Measurements from ENCODE around the gene TMEM43. TPM values are rescaled to one million over a fixed set of nuclear protein-coding genes. Genes with fewer than 3 reads are reported as not detected.
A peak's percentile ranks its signal among the peaks of the same experiment; 100 is the strongest.

Gene TMEM43
- total RNA-seq, 5 donors from 2014 or later (not counting 1 experiment from before 2014, with no cell fraction given), result 36.9 to 76.3 (median 63.6) TPM

GRCh38 chr3:14125193-14126016 lies 553 bp downstream of the TMEM43 start:
- Histone ChIP-seq H3K27me3 (replicated peaks in 1 of 2; ENCODE audit: control insufficient read depth in 2 of 2, extremely low read depth in 1 of 2, insufficient read depth in 2 of 2, low read length in 1 of 2) (no peaks in the 10 kb centered on the region), H3K27ac (ENCODE audit: low read length) (peak overlapping the region; percentile 86), H3K4me3 (ENCODE audit: control insufficient read depth in 1 of 2, extremely low read depth in 1 of 2, low read length in 1 of 2) (peak overlapping the region; percentile 97 to 98), H3K36me3 (ENCODE audit: control insufficient read depth in 2 of 2, extremely low read depth in 1 of 2, insufficient read depth in 1 of 2, low read length in 1 of 2) (peaks cover 16 to 30% of the 10 kb centered on the region in 2 donors), H3K9me3 (no peaks in the 10 kb centered on the region), H3K4me1 (ENCODE audit: control insufficient read depth in 1 of 2, extremely low read depth in 1 of 2, insufficient read depth in 2 of 2, low read length in 2 of 2) (peaks cover 23 to 41% of the 10 kb centered on the region in 2 experiments)
- WGBS (ENCODE audit: insufficient coverage), result 0% methylated on average over 27 of the region's 44 CpGs
- Mint-ChIP-seq H3K4me1 (peaks cover 60 to 70% (median 64%) of the 10 kb centered on the region in 3 donors), H3K27me3 (no peaks in the 10 kb centered on the region), H3K4me3 (peak overlapping the region; percentile 93 to 95 (median 94)), H3K9me3 (no peaks in the 10 kb centered on the region), H3K27ac (peak overlapping the region; percentile 90 to 91), H3K36me3 (peaks cover 42% of the 10 kb centered on the region)
- ATAC-seq (replicated peaks in 1 of 4) (peak; percentile 21 to 31 (median 25)), DNase-seq (peak in 22 of 35 experiments; percentile 19 to 64 (median 34))
- POLR2A ChIA-PET, result interaction anchor here (0.6 to 4.4 kb wide), 11 partner anchors 16 to 607 kb away, joined by 3 to 60 read pairs (median 5); partner anchors contain the start of genes LSM3 (in 2 of the 2), XPC (in 2 of the 2) and CCDC174 (in 1 of the 2)
- CTCF ChIA-PET, result interaction anchor here (0.6 to 2.6 kb wide), 10 partner anchors 17 to 1547 kb away, joined by 3 to 26 read pairs (median 5); partner anchors contain the start of genes LSM3 (in 1 of the 2) and XPC (in 1 of the 2)

GRCh38 chr3:14126017-14126886 lies 1.4 kb downstream of the TMEM43 start:
- Mint-ChIP-seq H3K4me1 (peaks cover 57 to 65% (median 63%) of the 10 kb centered on the region in 3 donors), H3K27me3 (no peaks in the 10 kb centered on the region), H3K4me3 (peak overlapping the region; percentile 93 to 95 (median 94)), H3K9me3 (no peaks in the 10 kb centered on the region), H3K27ac (peak overlapping the region; percentile 90 to 91), H3K36me3 (peaks cover 41% of the 10 kb centered on the region)
- H3K4me3 ChIP-seq (ENCODE audit: control insufficient read depth in 1 of 2, extremely low read depth in 1 of 2, low read length in 1 of 2), result peak overlapping the region; percentile 97 to 98
- 50% methylated on average over 5 of the region's 11 CpGs for WGBS (ENCODE audit: insufficient coverage)
- POLR2A ChIA-PET, result interaction anchor here (0.9 to 4.4 kb wide), 4 partner anchors 17 to 53 kb away, joined by 3 to 60 read pairs (median 24); partner anchors contain the start of genes LSM3 (in 1 of the 2) and XPC (in 1 of the 2)
- CTCF ChIA-PET, result interaction anchor here in 1 of 2 donors (0.9 to 2.6 kb wide), 6 partner anchors 17 to 469 kb away, joined by 3 to 26 read pairs (median 8); no protein-coding TSS in a partner anchor
- no peaks in the 10 kb centered on the region for H3K9me3 ChIP-seq
- DNase-seq (peak in 1 of 35 experiments; percentile 8), ATAC-seq (replicated peaks in 1 of 4) (no peak)
- H3K36me3 ChIP-seq (ENCODE audit: control insufficient read depth in 2 of 2, extremely low read depth in 1 of 2, insufficient read depth in 1 of 2, low read length in 1 of 2), result peaks cover 25 to 37% of the 10 kb centered on the region in 2 donors
- H3K27ac ChIP-seq (ENCODE audit: low read length), result no peak overlapping the region
- H3K4me1 ChIP-seq (ENCODE audit: control insufficient read depth in 1 of 2, extremely low read depth in 1 of 2, insufficient read depth in 2 of 2, low read length in 2 of 2), result peaks cover 23 to 41% of the 10 kb centered on the region in 2 experiments
- H3K27me3 ChIP-seq (replicated peaks in 1 of 2; ENCODE audit: control insufficient read depth in 2 of 2, extremely low read depth in 1 of 2, insufficient read depth in 2 of 2, low read length in 1 of 2), result no peaks in the 10 kb centered on the region

GRCh38 chr3:14126887-14127505 lies 2.1 kb downstream of the TMEM43 start:
- ChIA-PET POLR2A (interaction anchor here in 1 of 2 donors (0.7 to 4.4 kb wide), 3 partner anchors 14 to 17 kb away, joined by 4 to 60 read pairs (median 4); no protein-coding TSS in a partner anchor), CTCF (no interaction called here)
- Mint-ChIP-seq H3K36me3 (peaks cover 42% of the 10 kb centered on the region), H3K27me3 (no peaks in the 10 kb centered on the region), H3K9me3 (no peaks in the 10 kb centered on the region), H3K27ac (no peak overlapping the region), H3K4me1 (peaks cover 54 to 60% (median 59%) of the 10 kb centered on the region in 3 donors), H3K4me3 (peak overlapping the region; percentile 93 to 95 (median 94))
- Histone ChIP-seq H3K4me1 (ENCODE audit: control insufficient read depth in 1 of 2, extremely low read depth in 1 of 2, insufficient read depth in 2 of 2, low read length in 2 of 2) (peaks cover 23 to 41% of the 10 kb centered on the region in 2 experiments), H3K4me3 (ENCODE audit: control insufficient read depth in 1 of 2, extremely low read depth in 1 of 2, low read length in 1 of 2) (no peak overlapping the region), H3K9me3 (no peaks in the 10 kb centered on the region), H3K27me3 (replicated peaks in 1 of 2; ENCODE audit: control insufficient read depth in 2 of 2, extremely low read depth in 1 of 2, insufficient read depth in 2 of 2, low read length in 1 of 2) (no peaks in the 10 kb centered on the region), H3K27ac (ENCODE audit: low read length) (no peak overlapping the region), H3K36me3 (ENCODE audit: control insufficient read depth in 2 of 2, extremely low read depth in 1 of 2, insufficient read depth in 1 of 2, low read length in 1 of 2) (peaks cover 27 to 41% of the 10 kb centered on the region in 2 donors)
- ATAC-seq (replicated peaks in 1 of 4), result no peak
- no CpG with 5 or more reads among the region's 5 CpGs for WGBS (ENCODE audit: insufficient coverage)
- DNase-seq, result peak in 2 of 35 experiments; percentile 0 to 17

- H3K36me3 Mint-ChIP-seq, result peaks cover 48% of the 10 kb centered on the region
- no peak overlapping the region for H3K4me3 ChIP-seq (ENCODE audit: control insufficient read depth in 1 of 2, extremely low read depth in 1 of 2, low read length in 1 of 2)
- 88% methylated on average over 10 of the region's 12 CpGs for WGBS (ENCODE audit: insufficient coverage)
- DNase-seq, result no peak
- no peaks in the 10 kb centered on the region for H3K27me3 ChIP-seq (replicated peaks in 1 of 2; ENCODE audit: control insufficient read depth in 2 of 2, extremely low read depth in 1 of 2, insufficient read depth in 2 of 2, low read length in 1 of 2)
- H3K4me1 Mint-ChIP-seq, result peaks cover 48 to 54% (median 53%) of the 10 kb centered on the region in 3 donors
- H3K4me3 Mint-ChIP-seq, result peak overlapping the region in 2 of 3 donors; percentile 37 to 59
- ChIA-PET POLR2A (interaction anchor here in 1 of 2 donors (0.6 to 1.6 kb wide), 3 partner anchors 13 to 51 kb away, joined by 3 to 4 read pairs (median 4); partner anchors contain the start of genes LSM3 and XPC), CTCF (no interaction called here)
- no peaks in the 10 kb centered on the region for H3K9me3 ChIP-seq
- no peak for ATAC-seq (replicated peaks in 1 of 4)
- no peak overlapping the region for H3K27ac ChIP-seq (ENCODE audit: low read length)
- no peak overlapping the region for H3K27ac Mint-ChIP-seq
- H3K27me3 Mint-ChIP-seq, result no peaks in the 10 kb centered on the region
- H3K4me1 ChIP-seq (ENCODE audit: control insufficient read depth in 1 of 2, extremely low read depth in 1 of 2, insufficient read depth in 2 of 2, low read length in 2 of 2), result peaks cover 23 to 41% of the 10 kb centered on the region in 2 experiments
- H3K36me3 ChIP-seq (ENCODE audit: control insufficient read depth in 2 of 2, extremely low read depth in 1 of 2, insufficient read depth in 1 of 2, low read length in 1 of 2), result peaks cover 30 to 46% of the 10 kb centered on the region in 2 donors
- no peaks in the 10 kb centered on the region for H3K9me3 Mint-ChIP-seq
Observed at GRCh38 chr3:14127516-14128161, 2.8 kb downstream of the TMEM43 start.

GRCh38 chr3:14128724-14129123 lies 3.9 kb downstream of the TMEM43 start:
- no peak for ATAC-seq (replicated peaks in 1 of 4)
- Histone ChIP-seq H3K4me1 (ENCODE audit: control insufficient read depth in 1 of 2, extremely low read depth in 1 of 2, insufficient read depth in 2 of 2, low read length in 2 of 2) (peaks cover 16 to 32% of the 10 kb centered on the region in 2 experiments), H3K4me3 (ENCODE audit: control insufficient read depth in 1 of 2, extremely low read depth in 1 of 2, low read length in 1 of 2) (no peak overlapping the region), H3K9me3 (no peaks in the 10 kb centered on the region), H3K27me3 (replicated peaks in 1 of 2; ENCODE audit: control insufficient read depth in 2 of 2, extremely low read depth in 1 of 2, insufficient read depth in 2 of 2, low read length in 1 of 2) (no peaks in the 10 kb centered on the region), H3K27ac (ENCODE audit: low read length) (no peak overlapping the region), H3K36me3 (ENCODE audit: control insufficient read depth in 2 of 2, extremely low read depth in 1 of 2, insufficient read depth in 1 of 2, low read length in 1 of 2) (peaks cover 36 to 57% of the 10 kb centered on the region in 2 donors)
- Mint-ChIP-seq H3K9me3 (no peaks in the 10 kb centered on the region), H3K27ac (peak overlapping the region in 1 of 2 donors; percentile 69), H3K36me3 (peaks cover 55% of the 10 kb centered on the region), H3K4me1 (peaks cover 37 to 43% (median 42%) of the 10 kb centered on the region in 3 donors), H3K4me3 (no peak overlapping the region), H3K27me3 (no peaks in the 10 kb centered on the region)
- no CpG with 5 or more reads among the region's 5 CpGs for WGBS (ENCODE audit: insufficient coverage)
- ChIA-PET POLR2A (interaction anchor here (0.5 to 1.6 kb wide), 3 partner anchors 13 to 1433 kb away, joined by 3 to 4 read pairs (median 4); no protein-coding TSS in a partner anchor), CTCF (no interaction called here)
- DNase-seq, result no peak

Measured in T-cell (primary cell).